Upper lobe of left lung (tissue), 4 donors: Measurements from ENCODE around the gene ENTREP3.

Experiments used
- CTCF ChIP-seq, 6 experiments: fragments of 450-650 bp in 4 of 6; fragments of 200-600 bp in 2 of 6; sonication (generic) in 2 of 6; IDR thresholded peaks; one replicate each; pipeline ENCODE4 v1.5.1; 2016 to 2019; ENCODE audit warnings: antibody characterized with exemption in 6 of 6
- EP300 ChIP-seq, 4 donors: sonication (generic); formaldehyde crosslinking; IDR thresholded peaks; one replicate each; pipeline ENCODE4 v1.5.1; 2017; ENCODE audit warnings: antibody characterized with exemption in 4 of 4, control low read depth in 2 of 4
- POLR2A ChIP-seq, 4 donors: fragments of 450-650 bp; IDR thresholded peaks; one replicate each; pipeline ENCODE4 v1.5.1; 2016 to 2017; ENCODE audit warnings: antibody characterized with exemption in 4 of 4, mild to moderate bottlenecking in 2 of 4
- POLR2AphosphoS5 ChIP-seq, 2 donors: sonication (generic); formaldehyde crosslinking; IDR thresholded peaks; one replicate each; pipeline ENCODE4 v1.5.1; 2017; ENCODE audit warnings: antibody characterized with exemption in 2 of 2

- TF ChIP-seq CTCF (IDR thresholded peaks at IDR 0.05) (no peak), EP300 (IDR thresholded peaks at IDR 0.05) (no peak), POLR2A (IDR thresholded peaks at IDR 0.05) (no peak), POLR2AphosphoS5 (IDR thresholded peaks at IDR 0.05) (no peak)
Observed at GRCh38 chr1:155251566-155251965, 3.7 kb downstream of the ENTREP3 start.
